ENCODE data around the gene NUDT19. TPM values are rescaled to one million over a fixed set of nuclear protein-coding genes. Genes with fewer than 3 reads are reported as not detected.

The NUDT19 gene
- total and polyA plus RNA-seq, 10 of the 15 experiments (the other 5 are each of a cell fraction or from before 2014, with no cell fraction given), result 8.5 to 31.0 (median 17.0) TPM

GRCh38 chr19:32652894-32653598 is 38.6 kb upstream of the NUDT19 start:
- RAD21 ChIA-PET (ENCODE audit: unreplicated experiment), result no interaction called here
- Histone ChIP-seq H4K20me1 (ENCODE audit: control insufficient read depth, insufficient read depth) (no peaks in the 10 kb centered on the region), H3K4me2 (ENCODE audit: control insufficient read depth, insufficient read depth) (no peak overlapping the region), H3K27ac (ENCODE audit: control insufficient read depth, insufficient read depth) (no peak overlapping the region), H3K79me2 (ENCODE audit: control insufficient read depth, insufficient read depth, low read length) (no peaks in the 10 kb centered on the region), H3K9ac (ENCODE audit: control insufficient read depth, insufficient read depth, low read length) (no peak overlapping the region), H2AFZ (ENCODE audit: control insufficient read depth, low read depth, low read length) (no peak overlapping the region), H3K4me3 (no peak overlapping the region), H3K27me3 (replicated peaks in 1 of 2; ENCODE audit: control insufficient read depth in 2 of 2, insufficient read depth in 2 of 2, low read length in 1 of 2) (no peaks in the 10 kb centered on the region), H3K36me3 (ENCODE audit: control insufficient read depth in 2 of 2, insufficient read depth in 2 of 2, low read length in 1 of 2) (peaks cover 11 to 13% of the 10 kb centered on the region in 2 experiments), H3K9me3 (replicated peaks; ENCODE audit: control insufficient read depth, insufficient read depth, low read length) (no peaks in the 10 kb centered on the region), H3K4me1 (ENCODE audit: control insufficient read depth, insufficient read depth, low read length) (no peaks in the 10 kb centered on the region)
- no TSS peak for BruUV-seq (replicated peaks)
- ATAC-seq, result no peak
- 94% methylated on average over 12 of the region's 12 CpGs for WGBS (ENCODE audit: insufficient coverage, insufficient replicate concordance, low lambda C conversion rate, missing lambda C conversion rate)
- no peak for FAIRE-seq
- TF ChIP-seq MXI1 (IDR thresholded peaks at IDR 0.05; ENCODE audit: low read depth, low read length) (no peak), GABPA (IDR thresholded peaks at IDR 0.05; ENCODE audit: low read depth) (no peak), WRNIP1 (IDR thresholded peaks at IDR 0.05; ENCODE audit: borderline replicate concordance, low read depth, low read length) (no peak), SP1 (IDR thresholded peaks at IDR 0.05; ENCODE audit: low read depth, low read length) (no peak), NRF1 (conservative IDR thresholded peaks at IDR 0.05; ENCODE audit: low read depth, low read length) (no peak), CEBPB (IDR thresholded peaks at IDR 0.05; ENCODE audit: borderline replicate concordance in 1 of 2, low read depth in 2 of 2, low read length in 2 of 2) (no peak), MTA3 (IDR thresholded peaks at IDR 0.05; ENCODE audit: borderline replicate concordance, low read length) (no peak), BMI1 (IDR thresholded peaks at IDR 0.05; ENCODE audit: borderline replicate concordance) (no peak), CHD2 (IDR thresholded peaks at IDR 0.05; ENCODE audit: borderline replicate concordance, low read depth, low read length) (no peak), SREBF2 (IDR thresholded peaks at IDR 0.05; ENCODE audit: low read length) (no peak), MEF2A (IDR thresholded peaks at IDR 0.05; ENCODE audit: insufficient read depth, low read depth, low read length) (no peak), RB1 (IDR thresholded peaks at IDR 0.05; ENCODE audit: borderline replicate concordance) (no peak)
- SMC1A ChIA-PET (ENCODE audit: uncharacterized antibody, unreplicated experiment), result no interaction called here
- intact Hi-C loops (cut with micrococcal nuclease; ENCODE audit: unreplicated experiment) (no loop called here), in situ Hi-C loops (cut with MboI) (no loop called here)
- DNase-seq (ENCODE audit: low read depth, low spot score), result no peak
- CTCF ChIA-PET, result no interaction called here
- POLR2A ChIA-PET, result no interaction called here
